ENCODE results near the gene DUSP11. TPM values are rescaled to one million over a fixed set of nuclear protein-coding genes. Genes with fewer than 3 reads are reported as not detected.

The DUSP11 gene
- total and polyA plus RNA-seq, 4 donors: 6.7 to 10.7 (median 9.2) TPM

- H3K9ac ChIP-seq (ENCODE audit: low read depth in 1 of 2, low read length in 2 of 2): peak overlapping the region in 1 of 2 donors; percentile 22
- H3K4me3 ChIP-seq (ENCODE audit: low read depth in 1 of 3, low read length in 3 of 3): no peak overlapping the region
- no peaks in the 10 kb centered on the region for H3K36me3 ChIP-seq (ENCODE audit: control insufficient read depth in 4 of 4, insufficient read depth in 3 of 4, low read depth in 1 of 4, low read length in 3 of 4)
- no peaks in the 10 kb centered on the region for H3K4me1 ChIP-seq (ENCODE audit: control insufficient read depth in 4 of 4, insufficient read depth in 4 of 4, low read length in 3 of 4)
- H3K27ac ChIP-seq (ENCODE audit: low read depth in 1 of 2, low read length in 2 of 2): no peak overlapping the region
- H3K9me3 ChIP-seq (ENCODE audit: control insufficient read depth in 4 of 4, low read length in 3 of 4): peaks cover 0 to 10% (median 1%) of the 10 kb centered on the region in 4 donors
- H3K27me3 ChIP-seq (ENCODE audit: control insufficient read depth in 4 of 4, insufficient read depth in 4 of 4, low read length in 3 of 4): no peaks in the 10 kb centered on the region
- DNase-seq (ENCODE audit: low spot score): no peak
- TF ChIP-seq YY1 (IDR thresholded peaks at IDR 0.05): peak; percentile 16
- TF ChIP-seq ATF3 (IDR thresholded peaks at IDR 0.05): no peak
- peak in 1 of 2 donors; percentile 11 for TF ChIP-seq RAD21 (IDR thresholded peaks at IDR 0.05)
- WGBS: 50% methylated on average over 8 of the region's 8 CpGs
Measured at GRCh38 chr2:73716543-73717250, 63.2 kb downstream of the DUSP11 start.

GRCh38 chr2:73714091-73714490, 65.8 kb downstream of the DUSP11 start:
- WGBS: 91% methylated on average over 2 of the region's 2 CpGs
- TF ChIP-seq TAF1 (conservative IDR thresholded peaks at IDR 0.05) (no peak), ZBTB33 (IDR thresholded peaks at IDR 0.05) (no peak), CTCF (IDR thresholded peaks at IDR 0.05; ENCODE audit: low read depth, low read length, missing input control) (no peak), YY1 (IDR thresholded peaks at IDR 0.05) (no peak), ATF3 (IDR thresholded peaks at IDR 0.05) (no peak), REST (IDR thresholded peaks at IDR 0.05) (no peak), RXRA (IDR thresholded peaks at IDR 0.05) (no peak), SP1 (IDR thresholded peaks at IDR 0.05) (no peak), EGR1 (IDR thresholded peaks at IDR 0.05; ENCODE audit: low read depth in 2 of 2) (no peak), GABPA (IDR thresholded peaks at IDR 0.05 in 1 of 2, conservative IDR thresholded peaks at IDR 0.05 in 1 of 2) (no peak), HNF4G (IDR thresholded peaks at IDR 0.05) (no peak), FOXA1 (IDR thresholded peaks at IDR 0.05) (no peak), RAD21 (IDR thresholded peaks at IDR 0.05) (no peak), NR2F2 (IDR thresholded peaks at IDR 0.05) (no peak), FOXA2 (IDR thresholded peaks at IDR 0.05) (no peak), JUND (IDR thresholded peaks at IDR 0.05) (no peak), HNF4A (conservative IDR thresholded peaks at IDR 0.05) (no peak)
- Histone ChIP-seq H3K27me3 (ENCODE audit: control insufficient read depth in 4 of 4, insufficient read depth in 4 of 4, low read length in 3 of 4) (no peaks in the 10 kb centered on the region), H3K4me3 (ENCODE audit: low read depth in 1 of 3, low read length in 3 of 3) (no peak overlapping the region), H3K27ac (ENCODE audit: low read depth in 1 of 2, low read length in 2 of 2) (no peak overlapping the region), H3K4me1 (ENCODE audit: control insufficient read depth in 4 of 4, insufficient read depth in 4 of 4, low read length in 3 of 4) (no peaks in the 10 kb centered on the region), H3K9me3 (ENCODE audit: control insufficient read depth in 4 of 4, low read length in 3 of 4) (peaks cover 0 to 10% (median 1%) of the 10 kb centered on the region in 4 donors), H3K36me3 (ENCODE audit: control insufficient read depth in 4 of 4, insufficient read depth in 3 of 4, low read depth in 1 of 4, low read length in 3 of 4) (no peaks in the 10 kb centered on the region), H3K9ac (ENCODE audit: low read depth in 1 of 2, low read length in 2 of 2) (no peak overlapping the region)
- DNase-seq (ENCODE audit: low spot score): no peak
